IMR-90 (cell line): ENCODE results near the gene USP25.

Experiments used
- CHD1 ChIP-seq: IDR thresholded peaks from 2 replicates; pipeline ENCODE4 v1.6.1; 2012; ENCODE audit warnings: low read depth, low read length, improper control_type of control experiment
- CTCF ChIP-seq: conservative IDR thresholded peaks from 2 replicates; pipeline ENCODE4 v1.5.1; 2012; ENCODE audit warnings: mild to moderate bottlenecking, low read depth, low read length, improper control_type of control experiment
- POLR2A ChIP-seq: IDR thresholded peaks from 2 replicates; pipeline ENCODE4 v1.6.1; 2012; ENCODE audit warnings: mild to moderate bottlenecking, low read depth, low read length
- RFX5 ChIP-seq: IDR thresholded peaks from 2 replicates; pipeline ENCODE4 v1.8.0; 2012; ENCODE audit warnings: low read depth, mild to moderate bottlenecking, low read length, moderate library complexity
- USF2 ChIP-seq: fragments of 150-350 bp; IDR thresholded peaks from 2 replicates; pipeline ENCODE4 v1.6.1; 2017; ENCODE audit warnings: mild to moderate bottlenecking, antibody characterized with exemption, low read length, low read depth

- TF ChIP-seq POLR2A (no peak), CTCF (no peak), RFX5 (no peak), USF2 (no peak), CHD1 (no peak)
Observed at GRCh38 chr21:15741510-15741909, 11.7 kb downstream of the USP25 start.
